Stimulated activated CD4-positive, alpha-beta T cell treated with anti-CD3 and anti-CD28 coated beads, Interleukin-4, amount 100 ng/mL, for 48 hours (primary cell): ENCODE results near the gene PPP2R2C.

Experiments
- DNase-seq, 2 donors: peaks; one replicate each; pipeline ENCODE4 v3.0.0-alpha.2; 2020; ENCODE audit warnings: low read depth in 2 of 2

PPP2R2C gene

DNA sequence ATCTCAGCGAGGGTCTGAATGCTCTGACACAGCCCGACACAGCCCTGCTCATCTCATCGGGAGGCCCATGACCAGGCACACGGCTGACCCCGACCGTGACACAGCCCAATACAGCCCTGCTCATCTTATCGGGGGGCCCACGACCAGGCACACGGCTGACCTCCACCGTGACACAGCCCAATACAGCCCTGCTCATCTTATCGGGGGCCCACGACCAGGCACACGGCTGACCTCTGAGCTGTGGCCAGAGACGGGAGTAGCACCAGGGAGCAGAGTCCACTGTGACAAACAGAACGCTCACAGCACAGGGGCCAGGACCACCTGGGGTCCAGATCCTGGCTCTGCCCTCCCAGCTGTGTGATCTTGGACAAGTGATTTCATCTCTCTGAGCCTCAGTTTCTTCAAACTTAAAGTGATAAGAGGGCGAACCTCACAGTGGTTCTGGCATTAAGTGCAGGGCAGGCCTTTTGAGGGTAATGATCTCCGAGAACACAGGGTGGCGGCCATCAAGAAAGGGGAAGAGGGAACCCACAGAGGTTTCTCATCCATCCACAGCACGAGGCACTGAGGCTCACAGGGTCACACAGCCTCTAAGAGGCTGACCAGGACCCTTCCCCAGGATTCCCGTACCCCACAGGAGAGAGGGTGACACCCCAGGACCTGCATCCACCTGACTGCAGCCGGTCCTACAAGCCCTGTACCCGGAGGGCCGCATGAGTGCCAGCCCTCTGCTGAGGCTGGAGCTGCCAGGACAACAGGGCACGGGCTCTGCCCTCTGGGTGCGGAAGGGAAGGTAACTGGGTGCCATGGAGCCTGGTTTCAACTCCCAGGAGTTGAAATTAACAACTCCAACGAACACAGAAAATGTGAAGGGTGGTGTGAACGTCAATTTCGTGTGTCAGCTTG, 142.7 kb downstream of the PPP2R2C start:
- no peak for DNase-seq

DNA sequence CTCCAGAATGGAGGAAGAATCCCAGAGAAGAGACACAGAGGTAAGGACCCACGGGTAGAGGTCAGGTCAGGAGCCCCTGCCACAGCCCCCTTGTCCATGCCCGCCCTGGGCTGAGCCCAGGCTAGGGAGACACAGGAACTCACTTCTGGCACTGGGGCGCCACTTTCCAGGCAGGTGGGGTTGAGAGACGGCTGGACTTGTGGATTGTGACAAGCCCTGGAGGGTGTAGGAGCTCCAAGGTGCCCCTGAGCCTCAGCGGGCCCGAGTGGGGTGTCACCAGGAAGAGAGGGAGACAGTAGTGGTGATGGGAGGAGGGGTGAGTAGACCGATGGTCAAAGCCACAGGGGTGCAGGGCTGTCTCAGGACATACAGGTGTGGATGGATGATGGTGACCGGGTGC, 143.9 kb downstream of the PPP2R2C start:
- DNase-seq, result no peak

DNA sequence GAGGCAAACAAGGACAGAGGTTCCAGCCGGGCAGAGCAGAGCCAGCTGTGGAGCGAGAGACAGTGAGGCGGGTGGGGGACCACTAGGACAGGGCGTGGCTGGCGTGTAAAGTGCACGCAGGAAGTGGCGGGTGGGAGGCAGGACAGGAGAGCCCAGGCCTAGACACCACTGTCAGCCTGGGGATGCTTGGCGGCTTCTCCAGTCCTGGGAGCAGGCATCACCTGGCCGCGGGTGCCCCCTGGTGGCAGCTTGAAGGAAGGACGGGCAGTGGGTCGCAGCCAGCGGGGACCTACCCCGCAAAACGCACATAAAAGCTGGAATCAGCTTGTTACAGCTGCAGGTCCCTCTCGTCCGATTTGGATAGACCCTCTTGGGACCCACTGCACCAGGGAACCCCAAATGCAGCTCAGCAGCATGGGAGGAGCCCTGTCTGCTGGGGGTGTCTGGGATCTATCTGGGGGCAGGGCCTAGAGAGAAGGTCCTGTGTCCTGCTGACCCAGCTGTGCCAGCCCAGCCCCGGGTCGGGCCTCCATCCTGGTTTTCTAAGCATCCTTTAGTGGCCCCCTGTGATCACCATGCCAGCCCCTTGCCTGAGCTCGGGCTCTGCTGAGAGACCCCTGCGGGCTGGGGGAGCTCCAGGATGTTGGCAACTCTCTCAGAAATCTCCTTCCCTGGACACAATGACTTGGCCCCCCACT, 145.0 kb downstream of the PPP2R2C start:
- peak; percentile 64 to 83 for DNase-seq

DNA sequence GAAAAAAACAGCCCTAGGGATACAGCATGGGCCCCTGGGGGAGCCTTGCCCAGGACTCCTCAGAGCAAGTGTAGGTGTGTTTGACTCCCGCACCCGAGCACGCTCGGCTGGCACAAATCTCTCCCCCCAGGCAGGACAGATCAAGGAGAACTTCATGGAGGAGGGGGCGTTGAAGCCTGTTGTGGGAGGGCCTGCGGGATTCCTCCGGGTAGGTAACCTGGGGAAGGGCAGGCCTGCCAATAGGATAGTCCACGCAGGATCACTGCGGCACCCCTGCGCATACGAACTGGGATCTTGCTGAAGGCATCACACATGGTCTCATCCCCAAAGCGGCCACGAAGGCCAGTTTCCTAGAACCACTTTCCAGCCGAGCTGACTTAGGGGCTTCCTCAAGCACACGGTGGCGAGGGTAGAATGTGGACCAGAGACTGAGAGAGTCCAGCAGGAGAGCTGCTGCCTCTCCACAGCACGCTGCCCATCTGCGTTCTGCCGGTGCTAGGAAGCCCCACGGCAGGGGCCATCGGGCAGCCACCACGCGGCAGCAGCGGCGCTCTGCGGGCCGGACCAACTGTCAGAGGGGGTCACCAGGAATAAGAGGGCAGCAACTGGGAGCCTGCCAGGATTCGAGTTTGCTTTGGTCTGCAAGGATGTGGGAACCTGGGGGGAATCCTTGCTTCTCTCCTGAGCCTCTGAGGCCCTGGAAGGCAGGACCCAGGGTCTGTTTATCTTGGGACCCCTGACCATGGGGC, 145.9 kb downstream of the PPP2R2C start:
- DNase-seq, result no peak

DNA sequence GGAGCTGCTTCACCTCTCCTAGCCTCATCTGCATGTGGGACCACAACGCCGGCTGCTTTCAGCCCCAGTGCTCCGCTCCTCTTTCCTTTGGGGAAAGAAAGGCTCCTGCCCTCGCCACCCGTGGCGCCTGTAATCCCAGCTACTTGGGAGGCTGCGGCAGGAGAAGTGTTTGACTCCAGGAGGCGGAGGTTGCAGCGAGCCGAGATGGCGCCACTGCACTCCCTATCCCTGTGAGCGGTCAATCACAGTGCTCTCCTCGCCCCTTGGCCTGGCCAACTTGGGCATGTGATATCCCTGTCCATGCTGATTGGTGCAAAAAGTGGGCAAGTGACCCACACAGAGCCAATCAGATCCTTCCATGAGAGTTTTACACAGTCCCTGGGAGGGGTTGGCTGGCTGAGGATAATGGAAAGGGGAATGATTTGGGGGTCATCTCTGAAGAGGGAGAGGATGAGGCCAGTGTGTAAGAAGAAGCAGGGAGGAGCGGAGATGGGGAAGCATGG, 146.6 kb downstream of the PPP2R2C start:
- DNase-seq, result no peak

DNA sequence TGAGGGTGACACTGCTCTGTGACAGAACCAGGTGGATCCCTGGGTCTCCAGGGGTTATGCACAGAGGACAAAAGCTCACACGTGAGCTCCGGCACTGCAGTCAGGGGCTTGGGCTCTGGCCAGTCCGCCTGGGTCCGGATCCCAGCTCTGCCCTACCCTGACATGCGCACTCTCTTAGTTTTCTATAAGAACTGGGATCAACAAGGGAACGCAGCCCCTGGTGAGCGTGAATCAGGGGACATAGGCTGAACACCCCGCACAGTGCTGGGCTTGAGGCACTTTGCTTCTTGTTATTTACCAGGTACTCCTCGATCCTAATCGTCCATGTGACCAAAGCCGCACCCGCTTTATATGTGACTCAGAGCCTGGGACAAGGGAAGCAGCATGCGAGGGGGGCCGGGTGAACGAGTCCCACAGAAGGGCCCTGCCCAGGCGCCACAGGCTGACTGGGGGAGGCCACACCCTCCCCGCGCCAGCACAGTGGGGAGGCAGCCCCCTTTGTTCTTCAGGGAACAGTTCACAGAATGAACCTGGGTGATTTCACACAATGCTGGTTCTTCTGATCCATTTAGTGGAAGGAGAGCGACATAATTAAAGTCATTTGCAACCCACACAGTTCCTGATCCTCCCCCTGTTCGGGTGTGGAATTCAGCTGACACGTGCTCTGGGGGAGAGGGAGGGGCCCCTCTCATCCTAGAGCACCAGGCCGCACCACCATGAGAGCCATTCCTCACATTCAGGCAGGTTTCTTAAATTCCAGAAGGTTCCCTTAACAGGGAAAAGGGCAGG, 147.2 kb downstream of the PPP2R2C start:
- DNase-seq, result no peak

DNA sequence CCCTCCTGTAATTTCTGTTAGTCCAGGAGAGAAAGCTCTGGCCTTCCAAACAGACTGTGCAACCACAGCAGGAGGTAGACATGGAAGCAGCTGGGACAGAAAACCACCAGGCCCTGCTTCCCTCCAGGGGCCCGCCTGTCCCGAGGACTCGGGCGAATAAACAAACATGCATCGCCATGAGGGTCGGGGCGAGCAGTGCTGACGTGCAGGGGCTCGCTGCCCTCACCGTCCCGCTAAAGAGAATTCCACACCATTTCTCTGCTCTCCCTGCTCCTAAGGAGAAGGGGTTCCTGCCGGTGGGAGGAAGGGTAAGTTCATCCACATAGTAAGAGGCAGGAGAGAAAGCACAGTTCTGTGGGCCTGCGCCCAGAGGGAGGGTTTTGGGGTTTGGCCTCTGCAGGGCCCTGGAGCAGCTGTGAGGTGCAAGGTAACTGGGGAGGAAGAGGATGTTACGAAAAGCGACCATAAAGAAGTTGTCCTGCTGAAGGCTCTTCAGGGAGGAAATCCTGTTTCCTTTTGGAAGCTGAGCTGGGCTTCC, 147.9 kb downstream of the PPP2R2C start:
- DNase-seq, result no peak

DNA sequence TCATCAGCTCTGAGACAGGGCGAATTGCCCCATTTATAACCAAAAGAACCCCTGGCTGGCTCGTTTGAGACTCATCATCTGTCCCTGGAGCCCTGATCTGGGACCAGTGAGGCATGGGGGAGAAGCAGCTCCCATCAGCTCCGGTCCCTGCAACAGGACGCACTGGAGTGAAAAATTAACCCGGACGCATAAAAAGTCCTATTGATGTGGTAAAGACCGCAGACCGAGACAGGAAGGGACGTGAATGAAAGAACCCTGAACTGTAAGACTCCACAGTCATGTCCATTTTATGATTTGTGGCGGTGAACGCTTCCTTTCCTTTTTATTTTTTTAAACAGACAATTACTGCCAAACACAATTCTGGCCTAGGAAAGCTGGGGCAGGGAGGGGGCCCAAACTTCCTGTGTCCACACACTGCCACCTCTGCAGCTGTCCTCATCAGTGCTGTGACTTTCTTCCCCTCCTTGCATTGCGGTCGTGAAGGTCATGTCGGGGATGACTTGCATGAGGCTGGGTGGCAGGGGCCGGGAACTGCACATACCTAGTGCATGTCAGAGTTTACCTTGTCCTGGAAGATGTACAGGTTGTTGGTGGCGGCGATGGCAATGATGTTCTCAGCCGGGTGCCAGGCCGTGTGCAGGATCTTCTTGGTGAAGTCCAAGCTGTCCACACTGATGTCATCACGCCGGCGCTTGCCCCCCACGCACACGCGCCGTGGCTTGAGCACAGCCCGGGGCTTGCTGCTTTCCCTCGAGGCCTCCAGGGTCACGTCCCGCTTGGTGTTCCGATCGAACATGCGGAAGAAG, 149.4 kb downstream of the PPP2R2C start:
- no peak for DNase-seq

DNA sequence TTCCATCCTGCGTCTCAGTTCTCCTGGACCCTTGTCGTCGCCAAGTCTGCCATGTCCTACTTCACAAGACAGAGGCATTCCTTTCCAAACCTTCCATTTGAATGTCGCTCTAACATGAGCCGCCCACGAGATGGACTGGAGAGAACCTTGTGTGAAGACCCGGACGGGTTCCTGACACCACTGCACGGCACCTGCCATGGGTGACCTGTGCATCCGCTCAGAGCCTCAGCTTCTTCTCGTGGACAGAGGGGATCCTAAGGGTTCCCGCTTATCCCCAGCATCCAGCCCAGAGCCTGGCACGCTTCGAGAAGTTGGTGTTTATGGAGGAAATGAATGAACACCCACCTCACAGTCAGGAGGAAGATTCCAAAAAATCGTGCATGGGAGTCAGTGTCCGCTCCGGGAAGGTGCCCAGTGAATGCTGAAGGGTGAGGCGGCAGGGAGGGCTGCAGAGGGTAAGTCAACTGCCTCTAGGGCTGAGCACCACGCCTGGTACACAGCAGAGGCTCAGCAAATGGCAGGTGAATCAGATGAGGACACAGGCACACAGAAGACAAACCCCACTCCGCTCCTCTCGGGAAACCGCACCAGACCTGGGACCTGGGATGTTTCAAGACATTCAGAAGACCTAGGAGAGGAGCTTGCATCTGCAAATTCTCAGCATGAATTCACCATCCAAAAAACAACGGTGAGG, 150.2 kb downstream of the PPP2R2C start:
- DNase-seq, result no peak

DNA sequence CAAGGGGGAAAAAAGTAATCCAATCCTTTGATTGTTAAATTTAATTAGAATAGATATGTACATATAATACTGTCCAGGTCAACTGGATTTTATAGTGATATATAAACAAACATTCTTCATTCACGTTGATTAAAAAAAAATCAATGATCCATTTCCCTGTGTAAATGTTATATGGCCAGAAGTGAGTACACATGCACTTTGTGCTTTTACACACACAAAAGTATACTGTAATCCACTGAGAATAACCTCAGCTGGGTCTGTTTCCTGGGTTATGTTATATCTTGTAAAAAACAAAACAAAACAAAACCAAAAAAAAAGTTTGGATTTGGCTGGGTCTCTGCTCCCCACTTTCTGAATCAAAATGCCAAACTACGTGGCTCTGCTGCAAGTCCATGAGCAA, 151.1 kb downstream of the PPP2R2C start:
- DNase-seq, result no peak

DNA sequence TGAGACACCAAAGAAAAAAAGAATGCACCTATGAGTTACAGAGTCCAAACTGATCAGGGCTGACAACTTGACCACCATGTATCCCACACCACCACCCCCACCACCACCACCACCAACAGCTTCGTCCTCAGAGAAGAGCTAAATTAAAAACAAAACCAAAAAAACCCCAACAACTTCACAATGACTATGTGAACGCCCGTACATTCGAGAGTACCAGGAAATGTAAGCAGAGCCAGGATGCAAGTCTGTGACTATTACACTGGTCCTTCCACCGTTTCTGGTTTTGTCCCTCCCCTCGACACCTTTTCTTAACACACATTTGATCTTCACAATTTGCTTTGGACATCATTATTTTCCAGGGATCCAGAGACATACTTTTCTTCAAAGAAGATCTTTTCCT, 151.8 kb downstream of the PPP2R2C start:
- no peak for DNase-seq

DNA sequence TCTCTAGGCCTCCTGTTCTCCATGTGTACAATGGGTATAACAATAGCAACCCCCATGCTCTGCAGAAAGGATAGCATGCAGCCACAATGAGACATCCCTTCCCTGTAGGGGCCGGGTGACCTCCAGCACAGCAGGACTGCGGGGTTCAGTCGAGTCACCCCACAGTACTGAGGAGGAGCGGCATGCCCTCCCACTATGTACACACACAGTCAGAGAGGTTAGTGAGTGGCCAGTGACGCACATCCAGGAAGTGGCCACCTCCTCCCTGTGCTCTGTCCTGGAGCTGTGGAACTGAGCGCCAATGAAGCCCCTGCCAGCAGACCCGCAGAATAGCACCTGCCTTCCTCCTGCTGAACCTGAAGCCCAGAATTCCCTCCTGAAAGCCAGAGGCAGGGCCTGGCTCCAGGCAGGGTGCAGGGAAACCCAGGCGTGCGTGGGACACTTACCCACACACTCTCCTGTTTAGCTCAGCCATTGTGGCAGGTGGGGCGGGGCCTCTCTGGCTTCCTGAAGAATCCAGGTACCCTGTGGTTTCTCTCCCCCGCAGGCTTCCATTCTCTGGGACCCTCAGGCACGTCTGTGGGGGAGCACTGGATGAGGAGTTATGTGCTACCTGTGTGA, 152.8 kb downstream of the PPP2R2C start:
- no peak for DNase-seq

DNA sequence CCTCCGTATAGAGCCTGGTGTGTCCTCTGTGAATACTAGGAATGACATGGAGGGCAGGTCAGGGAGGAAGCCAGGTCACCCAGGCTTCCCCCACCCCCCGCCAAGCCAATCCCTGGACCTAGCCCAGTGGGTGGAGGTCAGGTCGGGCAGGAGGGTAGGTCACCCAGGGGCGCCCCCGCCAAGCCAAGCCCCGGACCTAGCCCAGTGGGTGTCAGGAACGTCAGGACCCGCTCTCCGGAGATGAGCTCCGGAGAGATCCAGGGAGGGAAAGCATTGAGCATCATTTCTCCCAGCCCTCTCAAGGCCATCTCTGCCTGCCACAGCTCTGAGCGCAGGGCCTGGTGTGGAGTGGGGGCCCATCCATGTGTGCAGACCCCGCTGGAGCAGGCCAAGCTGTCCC, 154.2 kb downstream of the PPP2R2C start:
- no peak for DNase-seq

DNA sequence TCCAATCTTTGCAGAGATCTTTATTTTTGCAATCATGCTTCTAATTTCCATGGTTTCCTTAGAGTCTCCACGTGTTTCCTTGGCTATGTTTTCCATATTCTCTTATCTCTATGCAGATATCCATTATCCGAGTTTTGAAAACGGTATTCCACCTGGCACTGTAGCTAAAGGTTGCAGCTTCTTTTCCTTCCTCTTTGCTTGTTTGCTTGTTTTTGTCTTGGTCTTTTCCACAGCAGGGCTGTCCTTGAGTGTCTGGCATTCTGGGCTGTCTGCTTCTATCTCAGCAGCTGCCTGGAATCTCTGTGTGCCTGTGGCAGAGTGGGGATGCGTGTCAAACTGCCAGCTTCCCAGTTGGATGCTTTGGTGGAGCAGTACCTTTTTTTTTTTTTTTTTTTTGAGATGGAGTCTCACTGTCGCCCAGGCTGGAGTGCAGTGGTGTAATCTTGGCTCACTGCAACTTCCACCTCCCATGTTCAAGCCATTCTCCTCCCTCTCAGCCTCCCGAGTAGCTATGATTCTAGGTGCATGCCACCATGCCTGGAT, 155.9 kb downstream of the PPP2R2C start:
- no peak for DNase-seq

DNA sequence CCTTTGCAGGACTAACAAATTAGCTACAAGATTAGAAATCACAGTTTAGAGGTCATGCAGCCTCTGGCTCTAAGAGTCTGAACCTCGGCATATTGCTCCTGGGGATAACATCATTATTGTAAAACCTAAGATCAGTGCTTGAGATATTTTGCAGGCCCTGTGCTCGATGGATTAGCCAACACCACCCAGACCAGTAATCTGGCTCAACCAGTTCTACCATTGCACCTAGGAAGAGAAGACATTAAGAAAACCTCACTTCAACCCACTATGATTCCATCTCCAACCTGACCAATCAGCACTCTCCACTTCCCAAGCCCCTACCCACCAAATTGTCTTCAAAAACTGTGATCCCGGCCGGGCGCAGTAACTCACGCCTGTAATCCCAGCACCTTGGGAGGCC, 159.2 kb downstream of the PPP2R2C start:
- DNase-seq, result no peak

DNA sequence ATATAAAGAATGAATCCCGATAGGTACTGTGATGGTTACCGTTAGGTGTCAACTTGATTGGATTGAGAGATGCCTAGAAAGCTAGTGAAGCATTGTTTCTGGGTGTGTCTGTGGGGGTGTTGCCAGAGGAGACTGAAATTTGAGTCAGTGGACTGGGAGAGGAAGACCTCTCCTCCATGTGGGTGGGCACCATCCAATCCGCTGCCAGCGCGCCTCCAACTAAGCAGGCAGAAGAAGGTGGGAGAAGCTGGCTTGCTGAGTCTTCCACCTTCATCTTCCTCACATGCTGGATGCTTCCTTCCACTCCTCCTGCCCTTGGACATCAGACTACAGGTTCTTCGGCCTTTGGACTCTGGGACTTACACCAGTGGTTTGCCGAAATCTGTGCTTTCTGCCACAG, 162.6 kb downstream of the PPP2R2C start:
- no peak for DNase-seq

DNA sequence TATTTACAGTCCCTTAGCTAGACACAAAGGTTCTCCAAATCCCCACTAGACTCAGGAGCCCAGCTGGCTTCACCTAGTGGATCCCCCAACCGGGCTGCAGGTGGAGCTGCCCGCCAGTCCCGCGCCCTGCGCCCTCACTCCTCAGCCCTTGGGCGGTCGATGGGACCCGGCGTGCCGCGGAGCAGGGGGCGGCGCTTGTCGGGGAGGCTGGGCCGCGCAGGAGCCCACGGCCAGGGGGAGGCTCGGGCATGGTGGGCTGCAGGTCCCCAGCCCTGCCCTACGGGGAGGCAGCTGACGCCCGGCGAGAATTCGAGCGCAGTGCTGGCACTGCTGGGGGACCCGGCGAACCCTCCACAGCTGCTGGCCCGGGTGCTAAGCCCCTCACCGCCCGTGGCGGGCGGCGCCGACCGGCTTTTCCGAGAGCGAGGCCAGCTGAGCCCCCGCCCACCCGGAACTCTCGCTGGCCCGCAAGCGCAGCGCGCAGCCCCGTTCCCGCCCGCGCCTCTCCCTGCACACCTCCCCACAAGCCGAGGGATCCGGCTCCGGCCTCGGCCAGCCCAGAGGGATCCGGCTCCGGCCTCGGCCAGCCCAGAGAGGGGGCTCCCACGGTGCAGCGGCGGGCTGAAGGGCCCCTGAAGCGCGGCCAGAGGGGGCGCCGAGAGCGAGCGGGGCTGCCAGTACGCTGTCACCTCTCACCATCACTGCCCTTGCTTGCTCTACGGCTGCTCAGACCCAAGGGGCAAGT, 163.3 kb downstream of the PPP2R2C start:
- DNase-seq, result no peak

DNA sequence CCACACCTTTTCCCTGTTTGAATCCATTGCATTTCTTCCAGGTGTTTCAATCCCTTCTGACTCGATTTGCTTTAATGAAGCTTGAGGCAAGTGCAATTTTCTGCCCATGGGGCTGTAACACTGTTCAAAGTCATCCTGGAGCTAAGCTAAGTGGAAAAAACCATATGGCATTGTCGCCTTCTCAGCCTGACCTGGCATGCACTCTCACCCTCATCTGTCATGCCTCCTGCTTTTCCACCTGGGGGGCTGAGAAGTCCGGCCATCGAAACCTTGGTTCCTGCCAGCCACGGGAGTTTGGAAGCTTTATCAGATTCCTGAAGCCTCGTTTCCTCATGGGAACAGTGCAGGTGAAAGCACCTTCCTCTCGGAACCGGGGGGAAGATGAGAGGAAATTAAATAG, 164.5 kb downstream of the PPP2R2C start:
- DNase-seq, result no peak
